Bronchial epithelial cell (primary cell): ENCODE results near the gene ANKS1B. TPM values are rescaled to one million over a fixed set of nuclear protein-coding genes. Genes with fewer than 3 reads are reported as not detected.

Source experiments
- DNase-seq: peaks from one replicate; pipeline ENCODE4 v3.0.0-alpha.2; 2010; ENCODE audit warnings: low read depth
- FAIRE-seq: peaks from 2 replicates; lab custom pipeline; 2011; peaks lifted over from hg19 to GRCh38; lab: Jason Lieb, UNC
- H3K27me3 ChIP-seq: 2 replicates; pipeline ENCODE4 v1.5.1; 2011; ENCODE audit warnings: low read length; ENCODE audit not compliant: control insufficient read depth, insufficient read depth
- H3K36me3 ChIP-seq: 2 replicates; pipeline ENCODE4 v1.5.1; 2011; ENCODE audit warnings: low read length; ENCODE audit not compliant: control insufficient read depth, insufficient read depth
- H3K4me3 ChIP-seq: 2 replicates; pipeline ENCODE4 v1.5.1; 2011; ENCODE audit warnings: mild to moderate bottlenecking, low read depth, low read length, control low read depth
- total RNA-seq: library from RNA; depleted of rRNA; stranded (reverse); fragments of >200 nt; gene quantifications from 2 replicates; pipeline ENCODE4 v1.2.1, GENCODE V29; 2014
- TF ChIP-seq, protein P1 (sequence below): IDR thresholded peaks from 2 replicates; pipeline ENCODE4 v1.5.1; 2011; ENCODE audit warnings: mild to moderate bottlenecking, moderate library complexity, low read length, control low read depth, inconsistent platforms; ENCODE audit not compliant: insufficient read depth, severe bottlenecking

Gene ANKS1B
- total RNA-seq, 1 donor from 2014 or later, result 0.26 TPM

DNA sequence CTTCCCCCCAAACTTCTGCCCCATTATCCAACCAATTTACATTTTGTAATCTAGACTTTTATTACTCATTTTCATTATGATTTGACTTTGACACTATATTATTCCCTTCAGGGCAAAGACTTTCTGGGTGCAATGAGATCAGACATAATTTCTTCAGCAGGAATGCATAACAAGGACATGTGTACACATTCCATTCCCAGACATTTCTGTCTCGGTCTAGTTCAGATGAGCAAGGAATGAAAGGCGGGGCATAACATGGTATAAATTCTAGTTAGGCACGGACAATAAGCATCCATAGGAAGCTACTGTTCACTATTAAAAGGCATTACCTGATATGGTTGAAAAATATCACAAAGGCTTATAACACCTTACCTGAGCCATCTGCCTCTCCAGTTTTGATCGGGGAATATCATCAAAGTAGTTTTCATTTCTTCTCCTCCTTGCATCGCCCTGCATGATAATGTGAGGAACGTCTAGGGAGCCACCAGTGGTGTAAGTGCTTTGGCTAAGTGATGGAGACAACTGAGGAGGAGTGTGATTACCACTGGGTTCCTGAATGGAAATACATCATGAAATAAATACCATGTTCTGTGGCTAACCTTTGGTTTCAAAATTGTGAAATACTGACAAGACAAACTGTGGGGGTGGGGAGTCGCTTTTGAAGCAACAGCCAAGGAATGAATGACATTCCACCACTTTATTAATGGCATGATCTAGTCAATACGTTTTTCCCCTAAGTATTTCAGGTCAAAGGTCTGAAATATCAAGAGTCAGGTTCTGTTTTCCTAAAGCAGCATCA lies 1155.7 kb downstream of the ANKS1B start:
- TF ChIP-seq, protein P1, sequence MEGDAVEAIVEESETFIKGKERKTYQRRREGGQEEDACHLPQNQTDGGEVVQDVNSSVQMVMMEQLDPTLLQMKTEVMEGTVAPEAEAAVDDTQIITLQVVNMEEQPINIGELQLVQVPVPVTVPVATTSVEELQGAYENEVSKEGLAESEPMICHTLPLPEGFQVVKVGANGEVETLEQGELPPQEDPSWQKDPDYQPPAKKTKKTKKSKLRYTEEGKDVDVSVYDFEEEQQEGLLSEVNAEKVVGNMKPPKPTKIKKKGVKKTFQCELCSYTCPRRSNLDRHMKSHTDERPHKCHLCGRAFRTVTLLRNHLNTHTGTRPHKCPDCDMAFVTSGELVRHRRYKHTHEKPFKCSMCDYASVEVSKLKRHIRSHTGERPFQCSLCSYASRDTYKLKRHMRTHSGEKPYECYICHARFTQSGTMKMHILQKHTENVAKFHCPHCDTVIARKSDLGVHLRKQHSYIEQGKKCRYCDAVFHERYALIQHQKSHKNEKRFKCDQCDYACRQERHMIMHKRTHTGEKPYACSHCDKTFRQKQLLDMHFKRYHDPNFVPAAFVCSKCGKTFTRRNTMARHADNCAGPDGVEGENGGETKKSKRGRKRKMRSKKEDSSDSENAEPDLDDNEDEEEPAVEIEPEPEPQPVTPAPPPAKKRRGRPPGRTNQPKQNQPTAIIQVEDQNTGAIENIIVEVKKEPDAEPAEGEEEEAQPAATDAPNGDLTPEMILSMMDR, result no peak
- peak; percentile 12 for DNase-seq
- peak; percentile 40 for FAIRE-seq

DNA sequence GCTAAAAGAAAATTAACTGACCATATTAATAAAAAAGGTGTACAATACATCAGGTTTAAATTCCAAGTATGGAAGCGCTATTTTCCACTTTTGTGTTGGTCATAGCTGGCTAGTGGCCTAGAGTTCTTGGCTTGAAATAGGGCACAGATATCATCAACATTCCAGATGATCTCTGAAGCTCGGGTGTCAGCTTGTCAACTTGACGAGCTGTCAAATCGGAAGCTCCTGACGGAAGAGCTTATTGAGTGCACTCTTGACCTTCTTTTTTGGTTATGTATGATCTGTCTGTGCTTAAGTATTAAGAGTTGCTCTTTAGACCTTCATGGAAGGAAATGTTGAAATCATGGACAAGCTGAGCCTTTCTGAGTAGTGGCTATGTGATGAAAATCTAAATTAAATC lies 1161.7 kb downstream of the ANKS1B start:
- H3K4me3 ChIP-seq, result no peak overlapping the region
- H3K27me3 ChIP-seq, result no peaks in the 10 kb centered on the region
- H3K36me3 ChIP-seq, result no peaks in the 10 kb centered on the region
- no peak for DNase-seq
- TF ChIP-seq, protein P1, result no peak
- FAIRE-seq, result no peak

More for the DNA sequence above, 1155.7 kb downstream of the ANKS1B start:
- no peaks in the 10 kb centered on the region for H3K36me3 ChIP-seq
- H3K27me3 ChIP-seq, result no peaks in the 10 kb centered on the region
- H3K4me3 ChIP-seq, result no peak overlapping the region

DNA sequence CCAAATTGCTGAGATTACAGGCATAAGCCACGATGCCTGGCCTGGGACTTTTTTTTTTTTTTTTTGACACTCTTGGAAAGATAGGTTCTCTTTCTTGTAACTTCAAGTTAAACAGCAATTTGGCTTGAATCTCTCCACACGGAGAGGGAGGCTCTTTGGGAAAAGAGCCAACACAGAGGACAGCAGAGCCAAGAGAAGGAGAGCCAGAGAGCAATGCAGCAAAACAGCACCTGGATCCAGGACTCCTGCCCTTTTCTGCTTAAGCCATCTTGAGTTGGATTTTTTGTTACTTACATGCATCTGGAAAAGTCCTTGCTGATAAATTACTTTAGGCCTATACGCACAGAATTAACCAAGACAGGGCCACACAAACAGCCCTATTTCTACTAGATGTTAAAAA lies 1162.9 kb downstream of the ANKS1B start:
- no peak overlapping the region for H3K4me3 ChIP-seq
- FAIRE-seq (no peak), DNase-seq (no peak)
- no peaks in the 10 kb centered on the region for H3K27me3 ChIP-seq
- H3K36me3 ChIP-seq, result no peaks in the 10 kb centered on the region
- TF ChIP-seq, protein P1, result no peak

DNA sequence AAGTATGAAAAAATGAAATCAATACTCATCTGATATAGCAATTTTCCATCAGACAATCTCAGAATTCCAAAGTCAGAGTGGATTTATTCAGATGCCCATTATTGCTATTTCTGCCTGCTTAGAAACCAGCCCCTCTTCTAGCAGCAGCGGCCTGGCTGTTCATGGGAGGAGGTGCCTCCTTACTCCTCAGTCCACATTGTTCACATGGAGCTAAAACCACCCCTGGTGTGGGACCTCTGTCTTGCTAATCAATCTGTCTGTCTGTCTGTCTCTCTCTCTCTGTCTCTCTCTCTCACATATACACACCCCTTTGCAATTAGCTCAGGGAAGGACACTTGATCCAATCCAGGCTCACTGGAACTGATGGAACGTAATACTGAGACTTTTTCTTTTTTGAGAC lies 1163.5 kb downstream of the ANKS1B start:
- peak; percentile 13 for FAIRE-seq
- TF ChIP-seq, protein P1, result no peak
- Histone ChIP-seq H3K27me3 (no peaks in the 10 kb centered on the region), H3K4me3 (no peak overlapping the region), H3K36me3 (no peaks in the 10 kb centered on the region)
- DNase-seq, result no peak

DNA sequence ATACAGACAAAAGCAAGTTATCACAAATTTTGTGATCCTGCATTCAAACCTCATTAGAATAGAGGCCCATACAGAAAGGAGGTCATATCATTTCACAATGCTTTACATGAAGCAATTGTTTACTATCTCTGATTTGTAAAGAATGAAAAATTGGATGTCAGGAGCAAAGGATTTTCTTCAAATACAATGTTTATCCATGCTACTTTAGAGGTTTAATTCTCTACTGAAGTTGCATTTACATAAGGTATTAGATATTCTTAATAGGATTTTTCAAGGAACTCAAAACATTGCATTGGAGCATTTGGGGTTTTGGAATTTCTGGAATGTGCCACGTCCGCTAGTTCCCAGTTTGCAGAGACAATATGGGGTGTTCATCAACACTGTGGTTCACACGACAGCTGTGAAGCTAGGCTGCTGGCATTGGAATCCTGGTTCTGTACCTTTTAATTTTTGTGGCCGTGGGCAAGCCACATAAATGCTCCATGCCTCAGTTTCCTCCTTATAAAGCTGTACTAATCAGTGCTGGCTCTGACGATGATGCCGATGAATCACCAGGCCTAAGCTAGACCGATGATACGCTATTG lies 1164.8 kb downstream of the ANKS1B start:
- TF ChIP-seq, protein P1, result no peak
- FAIRE-seq (no peak), DNase-seq (no peak)
- Histone ChIP-seq H3K27me3 (no peaks in the 10 kb centered on the region), H3K36me3 (no peaks in the 10 kb centered on the region), H3K4me3 (no peak overlapping the region)

DNA sequence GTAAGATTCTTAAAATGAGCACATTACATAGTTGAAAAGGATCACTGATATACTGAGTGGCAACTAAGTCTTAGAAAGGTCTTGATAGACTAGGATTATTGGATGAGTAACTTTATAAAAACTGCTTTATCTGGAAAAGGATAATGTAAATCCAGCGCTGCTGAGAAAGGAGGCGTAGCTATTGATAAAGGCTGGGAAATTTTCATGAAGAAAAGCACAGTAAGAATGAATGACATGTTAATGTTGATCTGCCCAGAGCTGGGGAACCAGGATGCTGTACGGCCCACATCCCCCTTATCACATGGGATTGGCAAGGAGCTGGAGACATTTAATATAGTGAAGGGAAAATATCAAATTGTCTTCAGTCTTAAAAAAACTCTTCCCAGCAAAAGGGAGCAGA lies 1165.7 kb downstream of the ANKS1B start:
- FAIRE-seq (no peak), DNase-seq (no peak)
- H3K4me3 ChIP-seq, result no peak overlapping the region
- TF ChIP-seq, protein P1, result no peak
- no peaks in the 10 kb centered on the region for H3K36me3 ChIP-seq
- H3K27me3 ChIP-seq, result no peaks in the 10 kb centered on the region
